HG02870 (cell line): ENCODE data around the gene CRHBP.

Experiments
- ATAC-seq: cut with Tn5 transposase; IDR thresholded peaks from one replicate; pipeline ENCODE4 v1.9.1; 2021; ENCODE audit warnings: mild to moderate bottlenecking, moderate library complexity; ENCODE audit not compliant: unreplicated experiment

Gene CRHBP

GRCh38 chr5:77012601-77013000 is 59.8 kb downstream of the CRHBP start:
- no peak for ATAC-seq

DNA sequence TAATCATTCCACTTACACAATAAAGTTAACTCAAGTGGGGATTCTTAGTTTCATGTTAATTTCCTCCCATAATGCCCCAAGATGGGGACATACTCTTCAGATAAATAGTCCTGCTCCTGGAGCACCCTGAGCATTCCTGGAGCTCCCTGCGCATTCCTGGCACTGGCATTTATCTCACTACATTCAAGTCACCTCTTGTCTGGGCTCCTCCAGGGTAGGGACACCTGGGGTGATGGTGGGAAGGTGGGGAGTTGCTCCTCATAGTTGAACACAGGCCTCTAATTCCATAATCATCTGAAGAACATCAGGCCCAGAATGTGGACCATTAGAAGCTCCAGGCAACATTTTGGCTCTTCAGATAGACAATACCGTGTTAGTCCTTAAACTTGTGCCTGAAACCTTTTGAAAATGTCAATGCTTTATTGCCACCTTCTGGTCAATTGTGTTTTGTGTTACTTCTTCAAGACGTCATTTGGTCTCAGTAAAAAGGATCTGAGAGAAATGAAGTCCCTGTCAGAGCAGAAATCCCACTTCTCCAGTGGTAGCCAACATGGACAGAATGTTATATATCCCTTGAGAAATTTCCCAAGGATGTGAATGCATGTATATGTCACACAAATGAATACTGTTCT is 63.2 kb downstream of the CRHBP start:
- ATAC-seq: no peak

- ATAC-seq: no peak
Observed at GRCh38 chr5:77016962-77017361, 64.1 kb downstream of the CRHBP start.

GRCh38 chr5:77017668-77018067 is 64.8 kb downstream of the CRHBP start:
- ATAC-seq: no peak
